ENCODE data around the gene GABRG3. TPM values are rescaled to one million over a fixed set of nuclear protein-coding genes. Genes with fewer than 3 reads are reported as not detected.

The GABRG3 gene
- total and polyA plus RNA-seq, 10 of the 15 experiments (the other 5 are each of a cell fraction or from before 2014, with no cell fraction given), result 0.15 TPM; not detected in 9

DNA sequence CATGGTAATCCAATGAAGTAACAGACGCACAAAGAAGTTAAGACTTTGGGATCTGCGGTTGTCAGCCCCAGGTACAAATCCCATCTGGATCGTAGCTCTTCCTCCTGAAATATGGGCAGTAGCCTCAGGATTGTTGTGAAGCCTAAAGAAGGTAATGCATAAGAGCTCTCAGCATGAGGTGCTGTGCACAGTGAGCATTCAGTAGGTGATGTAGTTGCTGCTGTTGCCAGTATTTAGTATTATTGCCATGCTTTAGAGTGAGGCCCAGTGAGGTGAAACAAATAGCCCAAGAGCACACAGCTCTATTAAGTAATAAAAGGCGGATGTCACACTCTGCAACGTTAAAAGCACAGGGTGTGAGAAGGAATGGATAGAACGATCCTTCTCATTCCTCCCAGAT lies 225.7 kb downstream of the GABRG3 start:
- H4K20me1 ChIP-seq (ENCODE audit: control insufficient read depth, insufficient read depth), result no peaks in the 10 kb centered on the region
- TF ChIP-seq, protein P1, sequence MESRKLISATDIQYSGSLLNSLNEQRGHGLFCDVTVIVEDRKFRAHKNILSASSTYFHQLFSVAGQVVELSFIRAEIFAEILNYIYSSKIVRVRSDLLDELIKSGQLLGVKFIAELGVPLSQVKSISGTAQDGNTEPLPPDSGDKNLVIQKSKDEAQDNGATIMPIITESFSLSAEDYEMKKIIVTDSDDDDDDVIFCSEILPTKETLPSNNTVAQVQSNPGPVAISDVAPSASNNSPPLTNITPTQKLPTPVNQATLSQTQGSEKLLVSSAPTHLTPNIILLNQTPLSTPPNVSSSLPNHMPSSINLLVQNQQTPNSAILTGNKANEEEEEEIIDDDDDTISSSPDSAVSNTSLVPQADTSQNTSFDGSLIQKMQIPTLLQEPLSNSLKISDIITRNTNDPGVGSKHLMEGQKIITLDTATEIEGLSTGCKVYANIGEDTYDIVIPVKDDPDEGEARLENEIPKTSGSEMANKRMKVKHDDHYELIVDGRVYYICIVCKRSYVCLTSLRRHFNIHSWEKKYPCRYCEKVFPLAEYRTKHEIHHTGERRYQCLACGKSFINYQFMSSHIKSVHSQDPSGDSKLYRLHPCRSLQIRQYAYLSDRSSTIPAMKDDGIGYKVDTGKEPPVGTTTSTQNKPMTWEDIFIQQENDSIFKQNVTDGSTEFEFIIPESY (IDR thresholded peaks at IDR 0.05), result no peak
- TF ChIP-seq BRCA1 (IDR thresholded peaks at IDR 0.05; ENCODE audit: low read depth, low read length), result no peak
- TF ChIP-seq, protein P2, sequence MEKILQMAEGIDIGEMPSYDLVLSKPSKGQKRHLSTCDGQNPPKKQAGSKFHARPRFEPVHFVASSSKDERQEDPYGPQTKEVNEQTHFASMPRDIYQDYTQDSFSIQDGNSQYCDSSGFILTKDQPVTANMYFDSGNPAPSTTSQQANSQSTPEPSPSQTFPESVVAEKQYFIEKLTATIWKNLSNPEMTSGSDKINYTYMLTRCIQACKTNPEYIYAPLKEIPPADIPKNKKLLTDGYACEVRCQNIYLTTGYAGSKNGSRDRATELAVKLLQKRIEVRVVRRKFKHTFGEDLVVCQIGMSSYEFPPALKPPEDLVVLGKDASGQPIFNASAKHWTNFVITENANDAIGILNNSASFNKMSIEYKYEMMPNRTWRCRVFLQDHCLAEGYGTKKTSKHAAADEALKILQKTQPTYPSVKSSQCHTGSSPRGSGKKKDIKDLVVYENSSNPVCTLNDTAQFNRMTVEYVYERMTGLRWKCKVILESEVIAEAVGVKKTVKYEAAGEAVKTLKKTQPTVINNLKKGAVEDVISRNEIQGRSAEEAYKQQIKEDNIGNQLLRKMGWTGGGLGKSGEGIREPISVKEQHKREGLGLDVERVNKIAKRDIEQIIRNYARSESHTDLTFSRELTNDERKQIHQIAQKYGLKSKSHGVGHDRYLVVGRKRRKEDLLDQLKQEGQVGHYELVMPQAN (conservative IDR thresholded peaks at IDR 0.05), result no peak
- H3K79me2 ChIP-seq (ENCODE audit: control insufficient read depth, insufficient read depth, low read length), result no peaks in the 10 kb centered on the region
- H3K9me3 ChIP-seq (replicated peaks; ENCODE audit: control insufficient read depth, insufficient read depth, low read length), result no peaks in the 10 kb centered on the region; the same call in 2 of the 3 replicates
- H3K4me1 ChIP-seq (ENCODE audit: control insufficient read depth, insufficient read depth, low read length), result no peaks in the 10 kb centered on the region
- RAD21 ChIA-PET (ENCODE audit: unreplicated experiment), result no interaction called here
- no peak overlapping the region for H3K4me2 ChIP-seq (ENCODE audit: control insufficient read depth, insufficient read depth)
- WGBS (ENCODE audit: insufficient coverage, insufficient replicate concordance, low lambda C conversion rate, missing lambda C conversion rate), result 31% methylated on average over 6 of the region's 6 CpGs
- POLR2A ChIA-PET, result no interaction called here
- no peak overlapping the region for H3K27ac ChIP-seq (ENCODE audit: control insufficient read depth, insufficient read depth)
- FAIRE-seq, result no peak
- SMC1A ChIA-PET (ENCODE audit: uncharacterized antibody, unreplicated experiment), result no interaction called here
- H2AFZ ChIP-seq (ENCODE audit: control insufficient read depth, low read depth, low read length), result no peak overlapping the region
- BruUV-seq (replicated peaks), result no TSS peak
- in situ Hi-C loops (cut with MboI), result no loop called here
- intact Hi-C loops (cut with micrococcal nuclease; ENCODE audit: unreplicated experiment), result no loop called here
- no peak overlapping the region for H3K4me3 ChIP-seq
- no peak for ATAC-seq
- no peaks in the 10 kb centered on the region for H3K27me3 ChIP-seq (replicated peaks in 1 of 2; ENCODE audit: control insufficient read depth in 2 of 2, insufficient read depth in 2 of 2, low read length in 1 of 2)
- CTCF ChIA-PET, result no interaction called here
- no peak overlapping the region for H3K9ac ChIP-seq (ENCODE audit: control insufficient read depth, insufficient read depth, low read length)
- H3K36me3 ChIP-seq (ENCODE audit: control insufficient read depth in 2 of 2, insufficient read depth in 2 of 2, low read length in 1 of 2), result no peaks in the 10 kb centered on the region
- no peak for DNase-seq (ENCODE audit: low read depth, low spot score)

DNA sequence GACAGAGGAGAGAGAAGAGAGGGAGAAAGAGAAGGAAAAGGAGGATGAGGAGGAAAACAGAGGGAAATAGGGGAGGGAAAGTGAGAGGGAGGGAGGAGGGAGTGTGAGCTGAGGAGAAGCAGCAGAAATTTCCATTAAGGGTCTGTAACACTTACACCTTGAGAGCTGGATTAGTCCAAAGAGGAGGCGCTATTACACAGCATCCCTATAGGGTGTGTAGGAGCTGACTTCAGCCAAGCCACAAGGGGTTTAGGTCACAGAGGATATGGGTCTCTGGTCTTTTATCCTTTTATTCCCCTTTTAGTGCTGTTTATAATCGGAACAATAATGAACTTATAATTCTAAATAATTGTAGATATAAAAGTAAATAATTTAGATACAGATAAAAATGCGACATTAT lies 230.4 kb downstream of the GABRG3 start:
- no TSS peak for BruUV-seq (replicated peaks)
- Histone ChIP-seq H3K36me3 (ENCODE audit: control insufficient read depth in 2 of 2, insufficient read depth in 2 of 2, low read length in 1 of 2) (no peaks in the 10 kb centered on the region), H3K9ac (ENCODE audit: control insufficient read depth, insufficient read depth, low read length) (no peak overlapping the region), H3K4me3 (no peak overlapping the region), H3K4me1 (ENCODE audit: control insufficient read depth, insufficient read depth, low read length) (no peaks in the 10 kb centered on the region), H3K27me3 (replicated peaks in 1 of 2; ENCODE audit: control insufficient read depth in 2 of 2, insufficient read depth in 2 of 2, low read length in 1 of 2) (no peaks in the 10 kb centered on the region), H3K9me3 (replicated peaks; ENCODE audit: control insufficient read depth, insufficient read depth, low read length) (no peaks in the 10 kb centered on the region; the same call in 2 of the 3 replicates), H2AFZ (ENCODE audit: control insufficient read depth, low read depth, low read length) (no peak overlapping the region), H3K79me2 (ENCODE audit: control insufficient read depth, insufficient read depth, low read length) (no peaks in the 10 kb centered on the region), H4K20me1 (ENCODE audit: control insufficient read depth, insufficient read depth) (no peaks in the 10 kb centered on the region), H3K4me2 (ENCODE audit: control insufficient read depth, insufficient read depth) (no peak overlapping the region), H3K27ac (ENCODE audit: control insufficient read depth, insufficient read depth) (no peak overlapping the region)
- POLR2A ChIA-PET, result no interaction called here
- in situ Hi-C loops (cut with MboI), result no loop called here
- ATAC-seq, result no peak
- intact Hi-C loops (cut with micrococcal nuclease; ENCODE audit: unreplicated experiment), result no loop called here
- DNase-seq (ENCODE audit: low read depth, low spot score), result no peak
- WGBS (ENCODE audit: insufficient coverage, insufficient replicate concordance, low lambda C conversion rate, missing lambda C conversion rate), result 48% methylated on average over 3 of the region's 3 CpGs
- CTCF ChIA-PET, result no interaction called here
- TF ChIP-seq, protein P3, sequence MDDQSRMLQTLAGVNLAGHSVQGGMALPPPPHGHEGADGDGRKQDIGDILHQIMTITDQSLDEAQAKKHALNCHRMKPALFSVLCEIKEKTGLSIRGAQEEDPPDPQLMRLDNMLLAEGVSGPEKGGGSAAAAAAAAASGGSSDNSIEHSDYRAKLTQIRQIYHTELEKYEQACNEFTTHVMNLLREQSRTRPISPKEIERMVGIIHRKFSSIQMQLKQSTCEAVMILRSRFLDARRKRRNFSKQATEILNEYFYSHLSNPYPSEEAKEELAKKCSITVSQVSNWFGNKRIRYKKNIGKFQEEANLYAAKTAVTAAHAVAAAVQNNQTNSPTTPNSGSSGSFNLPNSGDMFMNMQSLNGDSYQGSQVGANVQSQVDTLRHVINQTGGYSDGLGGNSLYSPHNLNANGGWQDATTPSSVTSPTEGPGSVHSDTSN (IDR thresholded peaks at IDR 0.05; ENCODE audit: insufficient replicate concordance, low read depth, low read length), result no peak
- SMC1A ChIA-PET (ENCODE audit: uncharacterized antibody, unreplicated experiment), result no interaction called here
- FAIRE-seq, result no peak
- RAD21 ChIA-PET (ENCODE audit: unreplicated experiment), result no interaction called here
